Astrocyte of the cerebellum (primary cell): ENCODE results near the gene C1QL4.
A peak's percentile ranks its signal among the peaks of the same experiment; 100 is the strongest.

Experiments used
- DNase-seq: peaks from one replicate; pipeline ENCODE4 v3.0.0-alpha.2; 2011; ENCODE audit warnings: low read depth
- H3K4me3 ChIP-seq: 2 replicates; pipeline ENCODE4 v1.5.1; 2011; ENCODE audit warnings: mild to moderate bottlenecking, low read depth, low read length, moderate library complexity
- in situ Hi-C: cut with HindIII; loops from 2 replicates; pipeline ENCODE4 v1.10.0; 2017; ENCODE audit warnings: low sequenced_read_pairs
- TF ChIP-seq, protein P1 (sequence below): IDR thresholded peaks from 2 replicates; pipeline ENCODE4 v1.5.1; 2012; ENCODE audit warnings: low read length, low read depth, moderate library complexity, mild to moderate bottlenecking; ENCODE audit errors: missing control alignments

Gene C1QL4

GRCh38 chr12:49296034-49296835 is 40.8 kb downstream of the C1QL4 start:
- in situ Hi-C loops = no loop called here
- no peak for DNase-seq

GRCh38 chr12:49295082-49295936 is 41.7 kb downstream of the C1QL4 start, which contains the start of gene PRPH:
TSS of gene PRPH (plus strand) at chr12:49295147. CDS start at chr12:49295201, 54 bp downstream.
- no peak within 1 kb of the TSS for H3K4me3 ChIP-seq
- TF ChIP-seq, protein P1, sequence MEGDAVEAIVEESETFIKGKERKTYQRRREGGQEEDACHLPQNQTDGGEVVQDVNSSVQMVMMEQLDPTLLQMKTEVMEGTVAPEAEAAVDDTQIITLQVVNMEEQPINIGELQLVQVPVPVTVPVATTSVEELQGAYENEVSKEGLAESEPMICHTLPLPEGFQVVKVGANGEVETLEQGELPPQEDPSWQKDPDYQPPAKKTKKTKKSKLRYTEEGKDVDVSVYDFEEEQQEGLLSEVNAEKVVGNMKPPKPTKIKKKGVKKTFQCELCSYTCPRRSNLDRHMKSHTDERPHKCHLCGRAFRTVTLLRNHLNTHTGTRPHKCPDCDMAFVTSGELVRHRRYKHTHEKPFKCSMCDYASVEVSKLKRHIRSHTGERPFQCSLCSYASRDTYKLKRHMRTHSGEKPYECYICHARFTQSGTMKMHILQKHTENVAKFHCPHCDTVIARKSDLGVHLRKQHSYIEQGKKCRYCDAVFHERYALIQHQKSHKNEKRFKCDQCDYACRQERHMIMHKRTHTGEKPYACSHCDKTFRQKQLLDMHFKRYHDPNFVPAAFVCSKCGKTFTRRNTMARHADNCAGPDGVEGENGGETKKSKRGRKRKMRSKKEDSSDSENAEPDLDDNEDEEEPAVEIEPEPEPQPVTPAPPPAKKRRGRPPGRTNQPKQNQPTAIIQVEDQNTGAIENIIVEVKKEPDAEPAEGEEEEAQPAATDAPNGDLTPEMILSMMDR = no peak
- no peak for DNase-seq
- in situ Hi-C loops = no loop called here

More at GRCh38 chr12:49296034-49296835, 40.8 kb downstream of the C1QL4 start:
- TF ChIP-seq, protein P1 = peak; percentile 69
- H3K4me3 ChIP-seq = no peak overlapping the region

GRCh38 chr12:49294804-49295081 is 42.2 kb downstream of the C1QL4 start:
- in situ Hi-C loops = no loop called here
- no peak overlapping the region for H3K4me3 ChIP-seq
- TF ChIP-seq, protein P1 = no peak
- no peak for DNase-seq

GRCh38 chr12:49294086-49294803 is 42.7 kb downstream of the C1QL4 start:
- no peak overlapping the region for H3K4me3 ChIP-seq
- in situ Hi-C loops = no loop called here
- TF ChIP-seq, protein P1 = no peak
- DNase-seq = no peak

GRCh38 chr12:49293056-49293956 is 43.7 kb downstream of the C1QL4 start:
- in situ Hi-C loops = no loop called here
- H3K4me3 ChIP-seq = no peak overlapping the region
- no peak for DNase-seq
- TF ChIP-seq, protein P1 = no peak

GRCh38 chr12:49292729-49293055 is 44.3 kb downstream of the C1QL4 start:
- no peak for DNase-seq
- TF ChIP-seq, protein P1 = no peak
- in situ Hi-C loops = no loop called here
- H3K4me3 ChIP-seq = no peak overlapping the region
